ENCODE measurements around the gene MFSD2B.

MFSD2B gene

DNA sequence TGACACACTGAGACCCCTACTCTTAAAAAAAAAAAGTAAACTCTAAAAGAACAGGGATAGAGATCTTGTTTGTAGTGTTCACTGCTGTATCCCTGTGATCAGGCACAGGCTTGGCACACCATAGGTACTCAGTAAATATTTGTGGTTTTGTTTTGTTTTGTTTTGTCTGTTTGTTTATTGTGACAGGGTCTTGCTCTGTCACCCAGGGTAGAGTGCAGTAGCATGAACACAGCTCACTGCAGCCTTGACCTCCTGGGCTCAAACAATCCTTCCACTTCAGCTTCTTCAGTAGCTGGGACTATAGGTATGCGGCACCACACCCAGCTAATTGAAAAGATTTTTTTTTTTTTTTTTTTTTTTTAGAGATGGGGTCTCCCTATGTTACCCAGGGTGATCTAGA lies 43.1 kb downstream of the MFSD2B start:
- TF ChIP-seq POLR2A (IDR thresholded peaks at IDR 0.05; ENCODE audit: low read length) (no peak), GATA1 (IDR thresholded peaks at IDR 0.05; ENCODE audit: low read depth, low read length) (no peak)
- DNase-seq: no peak

DNA sequence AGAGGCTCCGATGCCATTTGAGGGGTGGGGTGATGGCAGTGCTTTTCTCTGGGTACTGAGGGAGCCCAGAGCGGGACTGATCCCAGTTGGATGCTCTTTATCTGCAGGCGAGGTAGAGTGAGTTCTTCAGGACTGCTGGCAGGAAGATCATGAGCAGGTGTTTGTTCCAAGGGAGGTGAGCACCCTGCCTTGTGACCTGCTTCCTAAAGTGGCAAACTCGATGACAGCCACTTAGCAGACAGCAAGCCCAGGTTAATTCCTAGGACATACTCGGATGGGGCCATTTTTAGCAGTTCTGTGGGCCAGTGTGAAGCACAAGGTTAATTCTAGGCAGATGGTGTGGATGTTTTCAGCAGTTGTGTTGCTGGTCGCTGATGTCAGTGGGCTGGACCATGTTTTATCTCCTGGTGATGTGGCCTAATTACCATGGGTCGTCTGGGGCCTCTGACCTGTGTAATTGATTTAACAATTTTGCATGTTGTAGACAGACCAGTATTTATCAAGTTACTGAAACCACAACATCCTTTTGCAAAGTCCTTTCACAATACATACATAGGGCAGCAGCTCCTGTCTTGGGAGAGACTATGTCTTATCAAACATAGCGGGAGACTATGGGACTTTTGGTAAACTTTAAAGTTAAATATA lies 44.6 kb downstream of the MFSD2B start:
- no peak for DNase-seq
- TF ChIP-seq POLR2A (IDR thresholded peaks at IDR 0.05; ENCODE audit: low read length): no peak
- TF ChIP-seq GATA1 (IDR thresholded peaks at IDR 0.05; ENCODE audit: low read depth, low read length): no peak

DNA sequence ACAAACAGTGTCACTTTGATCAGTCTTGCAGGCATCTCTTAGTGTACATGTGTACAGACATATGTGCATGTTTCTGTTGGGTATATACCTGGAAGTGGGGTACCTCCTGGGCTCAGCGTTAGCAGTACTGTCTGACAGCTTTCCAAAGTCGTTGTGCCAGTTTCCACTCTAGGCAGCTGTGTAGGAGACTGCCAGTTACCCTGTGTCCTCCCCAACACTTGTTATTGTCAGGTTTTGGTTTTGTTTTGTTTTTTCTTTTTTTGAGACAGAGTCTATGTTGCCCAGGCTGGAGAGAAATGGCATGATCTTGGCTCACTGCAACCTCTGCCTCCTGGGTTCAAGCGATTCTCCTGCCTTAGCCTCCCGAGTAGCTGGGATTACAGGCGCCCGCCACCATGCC lies 45.9 kb downstream of the MFSD2B start:
- DNase-seq: no peak

GRCh38 chr2:24058564-24059271 lies 48.8 kb downstream of the MFSD2B start:
- DNase-seq: no peak
- TF ChIP-seq POLR2A (IDR thresholded peaks at IDR 0.05; ENCODE audit: low read length) (no peak), GATA1 (IDR thresholded peaks at IDR 0.05; ENCODE audit: low read depth, low read length) (no peak)

More for the DNA sequence above, 45.9 kb downstream of the MFSD2B start:
- TF ChIP-seq GATA1 (IDR thresholded peaks at IDR 0.05; ENCODE audit: low read depth, low read length) (no peak), POLR2A (IDR thresholded peaks at IDR 0.05; ENCODE audit: low read length) (no peak)

DNA sequence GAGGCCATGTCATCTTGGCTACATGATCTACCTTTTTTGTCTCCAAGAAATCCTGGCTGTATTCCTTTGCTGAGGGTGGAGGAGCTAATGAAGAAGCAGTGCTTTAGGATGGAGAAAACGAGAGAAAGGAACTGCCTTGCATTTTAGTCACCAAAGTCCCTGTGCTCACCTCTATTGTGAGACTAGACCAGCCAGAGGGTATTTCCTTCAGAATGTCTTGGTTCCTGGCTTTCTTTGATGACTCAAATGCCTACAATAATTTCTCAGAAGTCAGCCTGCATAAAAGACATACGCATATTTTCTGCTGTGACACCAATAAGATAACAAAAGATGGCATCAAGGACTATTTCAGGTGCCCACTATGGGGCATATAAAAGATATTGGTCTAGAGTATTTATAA lies 55.5 kb downstream of the MFSD2B start:
- TF ChIP-seq POLR2A (IDR thresholded peaks at IDR 0.05; ENCODE audit: low read length): no peak
- TF ChIP-seq GATA1 (IDR thresholded peaks at IDR 0.05; ENCODE audit: low read depth, low read length): no peak

DNA sequence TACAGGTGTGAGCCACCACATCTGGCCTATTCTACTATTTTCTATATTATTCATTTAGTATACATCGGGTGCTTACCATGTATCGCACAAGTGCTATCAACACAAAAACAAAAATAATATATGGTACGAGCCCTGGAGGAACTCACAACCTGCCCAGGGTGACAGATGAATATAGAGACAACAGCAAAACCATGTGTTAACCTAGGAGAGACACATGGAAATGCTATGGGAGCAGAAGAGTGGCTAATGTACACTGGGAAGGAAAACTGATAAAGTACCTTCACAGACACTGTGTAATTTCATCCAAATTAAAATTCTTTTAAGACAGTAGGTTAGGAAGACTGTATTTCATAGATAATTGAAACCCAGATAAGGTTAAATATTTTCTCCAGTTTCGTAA lies 62.4 kb downstream of the MFSD2B start:
- TF ChIP-seq GATA1 (IDR thresholded peaks at IDR 0.05; ENCODE audit: low read depth, low read length) (no peak), POLR2A (IDR thresholded peaks at IDR 0.05; ENCODE audit: low read length) (no peak)
- no peak for DNase-seq

More for the DNA sequence above, 55.5 kb downstream of the MFSD2B start:
- no peak for DNase-seq

DNA sequence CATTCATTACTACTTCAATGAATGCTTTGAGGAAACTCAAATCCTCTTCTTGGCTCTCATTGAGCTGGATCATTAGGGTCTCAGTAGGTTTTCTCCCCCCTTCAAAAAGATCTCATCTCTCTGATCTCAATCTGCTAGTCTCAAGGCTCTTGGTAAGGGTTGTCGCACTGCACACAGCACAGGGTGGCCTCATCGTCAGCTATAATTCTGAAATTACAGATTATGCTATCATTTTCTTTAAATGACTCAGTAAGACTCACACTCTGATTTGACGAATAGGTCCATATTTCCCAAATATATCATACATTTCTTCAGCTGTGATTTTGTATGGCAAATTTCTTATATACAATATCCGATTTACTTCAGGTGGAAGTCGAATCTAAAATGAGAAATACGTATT lies 63.9 kb downstream of the MFSD2B start:
- no peak for DNase-seq
- no peak for TF ChIP-seq GATA1 (IDR thresholded peaks at IDR 0.05; ENCODE audit: low read depth, low read length)
- TF ChIP-seq POLR2A (IDR thresholded peaks at IDR 0.05; ENCODE audit: low read length): no peak

- no peak for TF ChIP-seq GATA1 (IDR thresholded peaks at IDR 0.05; ENCODE audit: low read depth, low read length)
- no peak for TF ChIP-seq POLR2A (IDR thresholded peaks at IDR 0.05; ENCODE audit: low read length)
- no peak for DNase-seq
Observed at GRCh38 chr2:24075259-24075658, 65.4 kb downstream of the MFSD2B start.
